SK-N-MC (cell line): Measurements from ENCODE around the gene UNK.

ENCODE experiments used
- DNase-seq: peaks from one replicate; pipeline ENCODE4 v3.0.0-alpha.2; 2011; ENCODE audit warnings: low read depth, low spot score
- H3K27ac ChIP-seq: fragments of 200-600 bp; sonication (generic); 2 replicates; pipeline ENCODE4 v1.5.1; 2016; ENCODE audit warnings: mixed run types
- H3K36me3 ChIP-seq: fragments of 200-600 bp; sonication (generic); 2 replicates; pipeline ENCODE4 v1.6.1; 2017; ENCODE audit warnings: antibody characterized with exemption, low read length, mixed read lengths; ENCODE audit not compliant: insufficient read depth
- H3K4me3 ChIP-seq: fragments of 200-600 bp; sonication (generic); 2 replicates; pipeline ENCODE4 v1.5.1; 2016
- H3K9ac ChIP-seq: fragments of 200-600 bp; sonication (generic); 2 replicates; pipeline ENCODE4 v1.8.0; 2017; ENCODE audit warnings: mixed run types, mixed read lengths; ENCODE audit not compliant: insufficient read length
- H3K9me3 ChIP-seq: fragments of 200-600 bp; sonication (generic); 2 replicates; pipeline ENCODE4 v1.6.1; 2017; ENCODE audit warnings: low read depth, mild to moderate bottlenecking, antibody characterized with exemption, low read length, moderate library complexity, mixed read lengths
- EZH2 ChIP-seq: fragments of 200-600 bp; sonication (generic); IDR thresholded peaks from one replicate; pipeline ENCODE4 v1.6.1; 2017; ENCODE audit warnings: antibody characterized with exemption
- FOXP2 ChIP-seq: optimal IDR thresholded peaks from 2 replicates; pipeline ENCODE3; 2011; ENCODE audit warnings: mild to moderate bottlenecking, moderate library complexity; ENCODE audit not compliant: insufficient read depth; ENCODE audit errors: extremely low read length, control extremely low read depth
- POLR2AphosphoS5 ChIP-seq: IDR thresholded peaks from 2 replicates; pipeline ENCODE4 v1.6.1; 2012; ENCODE audit warnings: mild to moderate bottlenecking, low read depth, low read length, borderline replicate concordance

The UNK gene

DNA sequence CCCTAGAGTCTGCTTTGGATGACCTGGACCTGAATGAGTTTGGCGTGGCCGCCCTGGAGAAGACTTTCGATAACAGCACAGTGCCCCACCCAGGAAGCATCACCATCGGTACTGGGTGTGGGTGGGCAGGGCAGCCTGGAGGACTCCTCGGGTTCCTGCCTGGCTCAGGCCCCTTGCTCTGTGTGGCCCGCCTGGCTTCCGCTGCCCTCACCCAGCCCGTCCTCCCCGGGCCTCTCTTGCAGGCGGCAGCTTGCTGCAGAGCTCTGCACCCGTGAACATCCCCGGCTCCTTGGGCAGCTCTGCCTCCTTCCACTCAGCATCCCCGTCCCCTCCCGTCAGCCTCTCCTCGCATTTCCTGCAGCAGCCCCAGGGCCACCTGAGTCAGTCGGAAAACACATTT is 35.1 kb downstream of the UNK start:
- no peak for DNase-seq

DNA sequence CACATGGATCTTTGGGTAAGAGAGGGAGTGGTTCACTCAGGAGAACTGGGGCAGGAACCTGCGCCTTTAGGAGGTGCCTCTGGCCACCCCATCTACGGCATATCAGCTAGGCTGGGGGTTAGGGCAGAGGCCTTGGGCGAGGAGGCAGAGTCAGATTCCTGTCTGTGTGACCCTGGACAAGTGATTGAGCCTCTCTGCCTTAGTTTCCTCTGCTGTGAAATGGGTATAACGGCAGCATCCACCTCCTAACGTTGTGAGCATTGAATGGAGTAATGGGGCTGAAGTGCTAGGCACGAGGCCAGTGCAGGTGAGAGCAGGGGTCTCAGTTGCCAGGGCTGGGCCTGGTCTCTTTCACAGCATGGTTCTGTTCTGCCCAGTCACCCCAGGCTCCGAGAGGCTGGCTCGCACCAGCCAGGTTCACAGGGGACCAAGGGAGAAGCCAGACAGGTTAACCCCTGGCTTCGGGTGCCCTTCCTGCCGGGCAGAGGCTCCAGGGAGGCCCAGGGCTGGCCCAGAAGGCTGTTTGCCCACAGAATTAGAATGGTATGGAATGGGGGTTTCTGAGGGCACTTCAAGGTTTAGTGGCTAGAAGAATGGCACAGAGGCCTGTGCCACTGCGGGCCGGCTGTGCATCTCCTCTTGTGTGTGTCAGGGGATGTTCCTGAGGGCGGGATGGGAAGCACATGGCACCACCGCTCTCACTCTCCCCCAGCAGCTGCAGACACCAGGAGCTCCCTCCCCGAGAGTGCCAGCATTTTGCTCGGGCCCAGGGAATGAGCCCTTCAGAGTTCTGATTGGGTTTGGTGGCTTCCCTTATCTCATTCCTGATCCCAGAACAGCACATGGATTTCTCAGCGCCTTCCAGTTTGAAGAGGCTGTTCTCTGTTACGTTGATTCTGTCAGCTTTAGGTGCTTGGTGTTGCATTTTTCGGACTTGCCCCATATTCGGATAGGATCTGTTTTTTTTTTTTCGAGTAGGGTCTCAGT is 35.8 kb downstream of the UNK start:
- H3K9me3 ChIP-seq: no peaks in the 10 kb centered on the region
- peaks cover 73% of the 10 kb centered on the region; the same call in 1 of the 2 replicates for H3K36me3 ChIP-seq
- TF ChIP-seq EZH2 (no peak), FOXP2 (no peak), POLR2AphosphoS5 (no peak)
- no peak overlapping the region for H3K4me3 ChIP-seq
- H3K9ac ChIP-seq: no peak overlapping the region
- no peak for DNase-seq
- H3K27ac ChIP-seq: no peak overlapping the region

More for the DNA sequence above, 35.1 kb downstream of the UNK start:
- TF ChIP-seq FOXP2 (no peak), EZH2 (no peak), POLR2AphosphoS5 (no peak)
- H3K27ac ChIP-seq: no peak overlapping the region
- H3K9ac ChIP-seq: no peak overlapping the region
- H3K9me3 ChIP-seq: no peaks in the 10 kb centered on the region
- H3K4me3 ChIP-seq: no peak overlapping the region
- H3K36me3 ChIP-seq: peaks cover 78% of the 10 kb centered on the region; the same call in 1 of the 2 replicates

DNA sequence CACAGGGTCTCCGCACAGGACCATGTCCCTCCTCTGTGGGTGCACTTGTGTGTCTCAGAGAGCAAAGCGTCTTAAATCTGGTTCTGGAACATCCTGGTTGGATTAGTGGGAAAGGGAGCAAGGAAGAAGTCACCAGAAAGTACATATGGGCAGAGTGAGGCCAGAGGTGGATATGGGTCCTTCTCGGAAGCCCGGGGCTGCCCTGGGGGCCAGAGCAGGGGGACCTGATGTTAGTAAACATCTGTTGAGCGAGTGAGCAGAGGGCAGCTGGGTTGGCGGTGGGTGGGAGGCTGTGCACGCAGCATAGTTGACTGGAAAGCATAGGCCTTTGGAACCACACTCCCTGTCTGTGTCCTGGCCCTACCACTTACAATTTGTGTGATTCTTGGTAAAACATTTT is 36.9 kb downstream of the UNK start:
- Histone ChIP-seq H3K9ac (no peak overlapping the region), H3K27ac (no peak overlapping the region), H3K36me3 (peaks cover 69% of the 10 kb centered on the region; the same call in 1 of the 2 replicates), H3K4me3 (no peak overlapping the region), H3K9me3 (no peaks in the 10 kb centered on the region)
- TF ChIP-seq EZH2: no peak
- no peak for TF ChIP-seq POLR2AphosphoS5
- TF ChIP-seq FOXP2: no peak
- DNase-seq: no peak

DNA sequence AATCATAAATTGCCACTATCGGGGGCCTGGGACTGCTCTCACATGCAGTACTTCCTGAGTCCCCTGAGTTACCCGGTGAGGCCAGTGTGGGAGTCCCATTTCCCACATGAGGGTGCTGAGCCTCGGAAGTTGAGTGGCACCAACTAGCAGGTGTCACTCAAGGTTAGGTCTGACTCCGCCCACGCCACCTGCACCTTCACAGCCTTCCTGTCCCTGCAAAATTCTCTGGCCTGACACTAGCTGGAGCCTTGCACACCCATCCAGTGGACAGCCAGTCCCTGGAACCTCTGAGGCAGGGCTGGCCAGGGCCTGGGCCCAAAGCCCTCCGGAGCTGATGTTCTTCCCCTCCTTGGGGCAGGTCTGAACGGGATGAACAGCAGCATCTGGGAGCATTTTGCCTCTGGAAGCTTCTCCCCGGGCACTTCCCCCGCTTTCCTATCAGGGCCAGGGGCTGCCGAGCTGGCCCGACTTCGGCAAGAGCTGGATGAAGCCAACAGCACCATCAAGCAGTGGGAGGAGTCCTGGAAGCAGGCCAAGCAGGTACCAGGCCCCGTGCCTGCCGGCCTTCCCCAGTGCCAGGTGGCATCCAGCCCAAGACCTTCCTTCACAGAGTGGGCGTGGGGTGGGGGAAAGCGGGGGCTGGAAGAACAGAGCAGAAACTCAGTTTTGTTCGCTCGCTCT is 37.7 kb downstream of the UNK start:
- Histone ChIP-seq H3K36me3 (peaks cover 67% of the 10 kb centered on the region; the same call in 1 of the 2 replicates), H3K9ac (no peak overlapping the region), H3K27ac (no peak overlapping the region), H3K9me3 (no peaks in the 10 kb centered on the region), H3K4me3 (no peak overlapping the region)
- no peak for DNase-seq
- no peak for TF ChIP-seq POLR2AphosphoS5
- no peak for TF ChIP-seq EZH2

DNA sequence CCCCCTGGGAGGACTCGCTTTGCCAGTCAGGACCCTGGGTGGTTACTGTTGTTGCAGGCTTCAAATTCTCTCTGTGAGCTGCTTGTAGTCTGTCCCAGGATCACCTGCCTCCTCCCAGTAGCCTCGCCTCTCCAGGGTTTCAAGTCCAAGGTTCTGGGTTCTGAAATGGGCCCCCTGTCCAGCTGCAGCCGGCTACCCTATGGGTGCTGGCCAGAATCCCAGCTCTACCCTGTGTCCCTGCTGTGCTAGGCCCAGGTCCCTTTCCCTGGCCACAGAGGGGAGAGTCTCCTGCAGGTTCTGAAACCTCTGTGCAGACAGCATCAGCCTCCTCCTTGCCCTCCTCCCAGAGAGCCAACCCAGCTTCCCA is 38.2 kb downstream of the UNK start:
- no peak for DNase-seq
- H3K9me3 ChIP-seq: no peaks in the 10 kb centered on the region
- no peak overlapping the region for H3K27ac ChIP-seq
- no peak overlapping the region for H3K9ac ChIP-seq
- no peak overlapping the region for H3K4me3 ChIP-seq
- peaks cover 62% of the 10 kb centered on the region; the same call in 1 of the 2 replicates for H3K36me3 ChIP-seq
- TF ChIP-seq POLR2AphosphoS5 (no peak), EZH2 (no peak), FOXP2 (no peak)

DNA sequence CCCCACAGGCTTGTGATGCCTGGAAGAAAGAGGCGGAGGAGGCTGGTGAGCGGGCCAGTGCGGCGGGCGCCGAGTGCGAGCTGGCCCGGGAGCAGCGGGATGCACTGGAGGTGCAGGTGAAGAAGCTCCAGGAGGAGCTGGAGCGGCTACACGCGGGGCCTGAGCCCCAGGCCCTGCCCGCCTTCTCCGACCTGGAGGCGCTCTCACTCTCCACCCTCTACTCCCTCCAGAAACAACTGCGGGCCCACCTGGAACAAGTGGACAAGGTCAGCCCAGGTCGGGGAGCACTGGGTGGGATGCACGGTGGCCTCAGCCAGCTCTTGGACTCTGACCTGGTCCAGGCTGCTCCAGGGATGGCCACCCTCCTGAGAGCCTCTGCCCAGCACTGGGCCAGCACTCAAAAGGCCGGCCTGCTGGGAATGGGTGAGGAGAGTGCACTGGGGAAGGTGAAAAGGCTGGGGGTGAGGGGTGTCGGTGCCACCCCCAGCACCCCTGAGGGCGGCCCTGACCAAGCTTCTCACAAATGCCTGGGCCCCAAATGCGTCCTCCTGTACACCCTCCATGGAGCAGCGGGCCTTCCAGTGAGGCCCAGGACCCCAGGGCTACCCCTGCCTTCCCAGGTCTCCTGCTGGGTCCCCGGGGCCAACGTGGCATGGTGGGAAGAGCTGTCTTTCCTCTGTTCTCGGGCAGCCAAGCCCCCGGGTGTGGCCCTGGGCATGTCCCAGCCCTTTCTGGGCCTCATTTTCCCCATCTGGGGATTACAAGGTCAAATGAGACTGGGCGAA is 38.8 kb downstream of the UNK start:
- no peak overlapping the region for H3K4me3 ChIP-seq
- no peak overlapping the region for H3K9ac ChIP-seq
- DNase-seq: no peak
- no peak overlapping the region for H3K27ac ChIP-seq
- no peaks in the 10 kb centered on the region for H3K9me3 ChIP-seq
- TF ChIP-seq EZH2 (no peak), FOXP2 (no peak), POLR2AphosphoS5 (no peak)
- peaks cover 57% of the 10 kb centered on the region; the same call in 1 of the 2 replicates for H3K36me3 ChIP-seq

DNA sequence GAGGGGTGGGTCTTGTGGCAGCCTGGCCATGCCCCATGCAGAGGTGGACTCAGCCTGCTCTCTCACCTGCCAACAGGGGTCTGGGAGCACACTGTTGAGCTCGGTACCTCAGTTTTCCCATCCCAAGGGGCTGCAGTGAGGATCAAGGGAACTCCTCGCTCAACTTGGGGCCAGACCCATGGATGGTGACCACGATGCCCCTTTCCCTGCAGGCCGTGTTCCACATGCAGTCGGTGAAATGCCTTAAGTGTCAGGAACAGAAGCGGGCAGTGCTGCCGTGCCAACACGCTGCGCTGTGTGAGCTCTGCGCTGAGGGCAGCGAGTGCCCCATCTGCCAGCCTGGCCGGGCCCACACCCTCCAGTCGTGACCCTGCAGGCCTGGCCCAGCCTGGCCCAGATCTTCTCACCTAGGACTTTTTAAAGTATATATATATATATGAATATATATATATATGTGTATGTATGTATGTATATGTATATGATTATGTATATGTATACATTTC is 39.5 kb downstream of the UNK start:
- Histone ChIP-seq H3K4me3 (no peak overlapping the region), H3K27ac (no peak overlapping the region), H3K9ac (no peak overlapping the region), H3K9me3 (no peaks in the 10 kb centered on the region), H3K36me3 (peaks cover 51% of the 10 kb centered on the region; the same call in 1 of the 2 replicates)
- TF ChIP-seq EZH2 (no peak), POLR2AphosphoS5 (no peak), FOXP2 (no peak)
- DNase-seq: no peak
